Ascending aorta (tissue), 2 donors: ENCODE results near the gene GTPBP6. TPM values are rescaled to one million over a fixed set of nuclear protein-coding genes. Genes with fewer than 3 reads are reported as not detected.
"Not testable (repeated sequence)": the region's sequence is repeated elsewhere in the genome, so short reads cannot be mapped to it uniquely, and the experiment has no call there.

ENCODE experiments used
- DNase-seq, 2 donors: peaks; one replicate each; pipeline ENCODE4 v3.0.0-alpha.2; 2019; ENCODE audit warnings: low spot score in 2 of 2
- H3K27ac ChIP-seq, 2 donors: fragments of 200-600 bp; sonication (generic); one replicate each; pipeline ENCODE4 v1.5.1; 2016 to 2017; ENCODE audit warnings: mild to moderate bottlenecking in 1 of 2
- H3K27me3 ChIP-seq: fragments of 200-600 bp; sonication (generic); one replicate; pipeline ENCODE4 v1.5.1; 2017
- H3K36me3 ChIP-seq, 2 donors: fragments of 200-600 bp; sonication (generic); one replicate each; pipeline ENCODE4 v1.5.1; 2016
- H3K4me1 ChIP-seq, 2 donors: fragments of 200-600 bp; sonication (generic); one replicate each; pipeline ENCODE4 v1.5.1; 2016 to 2017; ENCODE audit warnings: mild to moderate bottlenecking in 1 of 2
- H3K4me3 ChIP-seq, 2 donors: fragments of 200-600 bp; sonication (generic); one replicate each; pipeline ENCODE4 v1.5.1; 2016 to 2017; ENCODE audit warnings: mild to moderate bottlenecking in 1 of 2
- H3K9me3 ChIP-seq, 2 donors: fragments of 200-600 bp; sonication (generic); one replicate each; pipeline ENCODE4 v1.5.1; 2016
- intact Hi-C: fragments of 100-400 bp; cut with DNase I; formaldehyde crosslinking; loops from one replicate; pipeline ENCODE4 v1.15.1; 2023
- total RNA-seq: library from RNA; depleted of rRNA; stranded (reverse); fragments of >200 nt; gene quantifications from one replicate; pipeline ENCODE4 v1.1.0, GENCODE V29; 2016
- TF ChIP-seq, protein P1 (sequence below), 3 experiments: fragments of 200-600 bp in 2 of 3; fragments of 450-650 bp in 1 of 3; sonication (generic) in 2 of 3; IDR thresholded peaks; one replicate each; pipeline ENCODE4 v1.5.1; 2016 to 2019; ENCODE audit warnings: antibody characterized with exemption in 3 of 3, mild to moderate bottlenecking in 1 of 3, moderate library complexity in 1 of 3

Gene GTPBP6
- total RNA-seq, 1 donor from 2014 or later = 56.2 TPM

DNA sequence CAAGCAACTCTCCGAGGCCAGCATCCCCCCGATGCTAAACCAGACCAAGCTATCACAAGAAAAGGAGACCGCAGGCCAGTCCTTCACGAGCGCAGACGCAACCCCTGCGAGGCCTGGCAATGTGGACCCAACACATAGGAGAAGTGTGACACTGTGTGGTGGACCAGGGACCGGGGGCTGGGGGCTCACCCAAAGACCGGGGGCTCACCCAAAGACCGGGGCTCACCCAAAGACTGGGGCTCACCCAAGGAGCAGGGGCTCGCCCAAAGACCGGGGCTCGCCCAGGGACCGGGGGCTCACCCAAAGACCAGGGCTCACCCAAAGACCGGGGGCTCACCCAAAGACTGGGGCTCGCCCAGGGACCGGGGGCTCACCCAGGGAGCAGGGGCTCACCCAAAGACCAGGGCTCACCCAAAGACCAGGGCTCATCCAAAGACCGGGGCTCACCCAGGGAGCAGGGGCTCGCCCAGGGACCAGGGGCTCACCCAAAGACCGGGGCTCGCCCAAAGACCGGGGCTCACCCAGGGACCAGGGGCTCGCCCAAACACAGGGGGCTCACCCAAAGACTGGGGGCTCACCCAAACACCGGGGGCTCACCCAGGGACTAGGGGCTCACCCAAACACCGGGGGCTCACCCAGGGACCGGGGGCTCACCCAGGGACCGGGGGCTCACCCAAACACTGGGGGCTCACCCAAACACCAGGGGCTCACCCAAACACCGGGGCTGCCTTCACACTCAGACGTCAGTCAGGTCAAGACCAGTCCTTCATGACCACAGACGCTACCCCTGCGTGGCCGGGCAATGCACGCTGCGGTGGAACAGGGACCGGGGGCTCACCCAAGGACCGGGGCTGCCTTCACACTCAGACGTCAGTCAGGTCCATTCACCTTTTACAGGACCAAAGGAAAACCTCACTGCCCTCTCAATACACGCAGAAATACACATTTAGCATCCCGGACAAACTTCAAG is 35.3 kb upstream of the GTPBP6 start:
- Histone ChIP-seq H3K27me3 (no peaks in the 10 kb centered on the region), H3K4me3 (no peak overlapping the region), H3K27ac (no peak overlapping the region), H3K36me3 (no peaks in the 10 kb centered on the region), H3K4me1 (no peaks in the 10 kb centered on the region), H3K9me3 (no peaks in the 10 kb centered on the region)
- no peak for DNase-seq
- TF ChIP-seq, protein P1, sequence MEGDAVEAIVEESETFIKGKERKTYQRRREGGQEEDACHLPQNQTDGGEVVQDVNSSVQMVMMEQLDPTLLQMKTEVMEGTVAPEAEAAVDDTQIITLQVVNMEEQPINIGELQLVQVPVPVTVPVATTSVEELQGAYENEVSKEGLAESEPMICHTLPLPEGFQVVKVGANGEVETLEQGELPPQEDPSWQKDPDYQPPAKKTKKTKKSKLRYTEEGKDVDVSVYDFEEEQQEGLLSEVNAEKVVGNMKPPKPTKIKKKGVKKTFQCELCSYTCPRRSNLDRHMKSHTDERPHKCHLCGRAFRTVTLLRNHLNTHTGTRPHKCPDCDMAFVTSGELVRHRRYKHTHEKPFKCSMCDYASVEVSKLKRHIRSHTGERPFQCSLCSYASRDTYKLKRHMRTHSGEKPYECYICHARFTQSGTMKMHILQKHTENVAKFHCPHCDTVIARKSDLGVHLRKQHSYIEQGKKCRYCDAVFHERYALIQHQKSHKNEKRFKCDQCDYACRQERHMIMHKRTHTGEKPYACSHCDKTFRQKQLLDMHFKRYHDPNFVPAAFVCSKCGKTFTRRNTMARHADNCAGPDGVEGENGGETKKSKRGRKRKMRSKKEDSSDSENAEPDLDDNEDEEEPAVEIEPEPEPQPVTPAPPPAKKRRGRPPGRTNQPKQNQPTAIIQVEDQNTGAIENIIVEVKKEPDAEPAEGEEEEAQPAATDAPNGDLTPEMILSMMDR (IDR thresholded peaks at IDR 0.05) = no peak
- intact Hi-C loops = no loop called here

DNA sequence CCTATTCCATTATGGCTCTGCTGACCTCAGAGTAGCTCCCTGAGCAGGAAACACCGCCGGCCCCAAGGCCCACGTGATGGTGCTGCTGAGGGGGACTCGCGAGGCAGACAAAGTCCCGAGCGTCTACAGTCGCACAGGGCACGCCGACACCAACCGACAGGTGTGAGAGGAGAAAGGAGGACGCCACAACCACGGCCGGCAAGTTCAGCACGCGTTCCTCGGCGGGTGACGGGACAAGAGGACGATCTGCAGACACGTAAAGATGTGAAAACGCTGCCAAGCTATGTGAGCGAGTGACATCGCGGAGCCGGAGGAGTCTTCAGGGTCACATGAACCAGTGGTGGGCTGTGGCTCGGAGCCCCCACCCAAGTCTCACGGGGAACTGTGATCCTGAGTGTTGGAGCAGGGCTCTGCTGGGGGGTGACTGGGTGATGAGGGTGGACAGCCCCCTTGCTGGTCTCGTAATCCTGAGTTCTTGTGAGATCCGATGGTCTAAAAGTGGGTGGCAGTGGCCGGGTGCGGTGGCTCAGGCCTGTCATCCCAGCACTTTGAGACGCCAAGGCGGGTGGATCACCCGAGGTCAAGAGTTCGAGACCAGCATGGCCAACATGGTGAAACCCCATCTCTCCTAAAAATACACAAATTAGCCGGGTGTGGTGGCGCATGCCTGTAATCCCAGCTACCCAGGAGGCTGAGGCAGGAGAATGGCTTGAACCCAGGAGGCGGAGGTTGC is 34.2 kb upstream of the GTPBP6 start:
- Histone ChIP-seq H3K27ac (no peak overlapping the region), H3K36me3 (no peaks in the 10 kb centered on the region), H3K4me1 (no peaks in the 10 kb centered on the region), H3K9me3 (no peaks in the 10 kb centered on the region), H3K27me3 (no peaks in the 10 kb centered on the region), H3K4me3 (no peak overlapping the region)
- intact Hi-C loops = no loop called here
- TF ChIP-seq, protein P1 (IDR thresholded peaks at IDR 0.05) = no peak
- no peak for DNase-seq

DNA sequence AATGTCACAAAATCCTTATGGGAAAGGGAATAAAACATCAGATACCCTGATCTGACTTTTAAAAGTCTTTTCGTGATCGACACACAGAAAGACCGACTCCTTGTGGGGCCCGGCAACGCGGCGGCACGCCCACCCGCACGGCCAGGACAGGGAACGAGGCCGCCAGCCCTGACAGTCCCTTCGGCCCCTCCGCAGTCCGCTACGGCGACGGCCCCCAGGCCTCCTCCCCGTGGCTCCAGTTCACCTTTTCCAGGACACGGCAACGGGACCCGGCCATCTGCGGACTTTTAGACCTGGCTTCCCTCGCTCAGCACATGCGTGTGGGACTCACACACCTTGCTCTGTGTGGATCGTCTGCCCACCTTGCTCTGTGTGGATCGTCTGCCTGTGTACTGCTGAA is 33.6 kb upstream of the GTPBP6 start:
- no peak overlapping the region for H3K4me3 ChIP-seq
- DNase-seq = no peak
- no peak overlapping the region for H3K27ac ChIP-seq
- H3K4me1 ChIP-seq = no peaks in the 10 kb centered on the region
- no peaks in the 10 kb centered on the region for H3K27me3 ChIP-seq
- intact Hi-C loops = no loop called here
- TF ChIP-seq, protein P1 (IDR thresholded peaks at IDR 0.05) = no peak
- H3K9me3 ChIP-seq = no peaks in the 10 kb centered on the region
- no peaks in the 10 kb centered on the region for H3K36me3 ChIP-seq

DNA sequence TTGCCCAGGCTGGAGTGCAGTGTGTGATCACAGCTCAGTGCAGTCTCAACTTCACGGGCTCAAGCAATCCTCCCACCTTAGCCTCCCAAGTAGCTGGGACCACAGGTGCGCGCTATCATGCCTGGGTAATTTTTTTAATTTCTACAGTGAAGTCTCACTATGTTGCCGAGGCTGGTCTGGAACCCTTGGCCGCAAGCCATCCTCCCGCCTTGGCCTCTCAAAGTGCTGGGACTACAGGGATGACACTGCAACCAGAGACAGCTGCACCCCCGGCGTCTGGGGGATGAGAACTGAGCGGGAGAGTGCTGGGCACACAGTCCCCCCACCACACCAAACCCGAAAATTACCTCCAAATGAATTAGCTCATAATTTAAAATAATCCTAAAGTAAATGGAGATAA is 33.1 kb upstream of the GTPBP6 start:
- H3K9me3 ChIP-seq = no peaks in the 10 kb centered on the region
- TF ChIP-seq, protein P1 (IDR thresholded peaks at IDR 0.05) = no peak

DNA sequence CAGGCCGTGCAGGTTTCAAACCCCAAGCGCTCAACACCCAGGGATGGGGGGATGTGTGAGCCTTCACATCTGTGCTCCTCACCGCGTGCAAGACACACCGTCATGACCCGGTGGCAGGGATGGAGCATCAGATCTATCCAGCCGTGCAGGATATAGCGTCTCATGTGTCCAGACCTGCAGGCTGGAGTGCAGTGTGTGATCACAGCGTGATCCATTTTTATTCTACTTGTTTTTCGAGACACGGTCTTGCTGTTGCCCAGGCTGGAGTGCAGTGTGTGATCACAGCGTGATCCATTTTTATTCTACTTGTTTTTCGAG is 32.7 kb upstream of the GTPBP6 start:
- H3K4me3 ChIP-seq, H3K36me3 ChIP-seq, H3K4me1 ChIP-seq, H3K27me3 ChIP-seq, DNase-seq, H3K27ac ChIP-seq, intact Hi-C loops, H3K9me3 ChIP-seq: not testable (repeated sequence)

More for the DNA sequence above, 33.1 kb upstream of the GTPBP6 start:
- no peaks in the 10 kb centered on the region for H3K36me3 ChIP-seq
- intact Hi-C loops = no loop called here
- H3K4me1 ChIP-seq = no peaks in the 10 kb centered on the region
- no peak overlapping the region for H3K4me3 ChIP-seq
- DNase-seq = no peak
- H3K27me3 ChIP-seq = no peaks in the 10 kb centered on the region
- H3K27ac ChIP-seq = no peak overlapping the region
